ENCODE results near the gene RUNX2. TPM values are rescaled to one million over a fixed set of nuclear protein-coding genes. Genes with fewer than 3 reads are reported as not detected.
"Not testable (repeated sequence)": the region's sequence is repeated elsewhere in the genome, so short reads cannot be mapped to it uniquely, and the experiment has no call there.

Gene RUNX2
- total RNA-seq, 1 donor from 2014 or later: under 0.01 TPM

GRCh38 chr6:45462190-45463134, 134.3 kb downstream of the RUNX2 start:
- no peak for DNase-seq

GRCh38 chr6:45464685-45465084, 136.6 kb downstream of the RUNX2 start:
- no peak for DNase-seq

GRCh38 chr6:45466686-45467085, 138.6 kb downstream of the RUNX2 start:
- DNase-seq: no peak

- not testable (repeated sequence) for DNase-seq
These were observed 139.3 kb downstream of the RUNX2 start for GRCh38 chr6:45467417-45467816.

- DNase-seq: no peak
These were observed 139.7 kb downstream of the RUNX2 start for GRCh38 chr6:45467853-45468252.

- DNase-seq: no peak
These were observed 141.5 kb downstream of the RUNX2 start for GRCh38 chr6:45469663-45470062.

- DNase-seq: no peak
These were observed 142.1 kb downstream of the RUNX2 start for GRCh38 chr6:45470131-45470738.

- DNase-seq: no peak
These were observed 144.3 kb downstream of the RUNX2 start for GRCh38 chr6:45472382-45472781.

GRCh38 chr6:45473121-45473993, 145.2 kb downstream of the RUNX2 start:
- no peak for DNase-seq

- DNase-seq: no peak
These were observed 146.2 kb downstream of the RUNX2 start for GRCh38 chr6:45474376-45474775.

GRCh38 chr6:45476341-45476740, 148.2 kb downstream of the RUNX2 start:
- no peak for DNase-seq

- no peak for DNase-seq
These were observed 149.1 kb downstream of the RUNX2 start for GRCh38 chr6:45477278-45477677.

- peak; percentile 5 for DNase-seq
These were observed 149.7 kb downstream of the RUNX2 start for GRCh38 chr6:45477790-45478189.

GRCh38 chr6:45478240-45478639, 150.1 kb downstream of the RUNX2 start:
- peak; percentile 75 for DNase-seq

- DNase-seq: no peak
These were observed 152.0 kb downstream of the RUNX2 start for GRCh38 chr6:45479834-45480751.

- peak; percentile 7 for DNase-seq
These were observed 152.8 kb downstream of the RUNX2 start for GRCh38 chr6:45480752-45481415.

GRCh38 chr6:45483021-45483420, 154.9 kb downstream of the RUNX2 start:
- no peak for DNase-seq

GRCh38 chr6:45483501-45483900, 155.4 kb downstream of the RUNX2 start:
- DNase-seq: no peak

GRCh38 chr6:45486736-45487135, 158.6 kb downstream of the RUNX2 start:
- no peak for DNase-seq

GRCh38 chr6:45487645-45488044, 159.5 kb downstream of the RUNX2 start:
- DNase-seq: no peak

- no peak for DNase-seq
These were observed 160.1 kb downstream of the RUNX2 start for GRCh38 chr6:45488269-45488668.
